OCI-LY1 (cell line): ENCODE measurements around the gene SSPN.

ENCODE experiments used
- H2AFZ ChIP-seq: fragments of 200-600 bp; sonication (generic), shearing (Covaris generic); 2 replicates; pipeline ENCODE4 v1.6.0; 2014; ENCODE audit warnings: antibody characterized with exemption, mild to moderate bottlenecking, low read length
- H3F3A ChIP-seq: fragments of 200-600 bp; sonication (generic), shearing (Covaris generic); 2 replicates; pipeline ENCODE4 v1.6.0; 2014; ENCODE audit warnings: mild to moderate bottlenecking, antibody characterized with exemption, low read length, moderate library complexity; ENCODE audit not compliant: insufficient read depth
- H3K27ac ChIP-seq: fragments of 200-600 bp; sonication (generic); 2 replicates; pipeline ENCODE4 v1.5.1; 2014; ENCODE audit warnings: low read length, mixed run types, mild to moderate bottlenecking, low read depth; ENCODE audit not compliant: poor library complexity, severe bottlenecking
- H3K27me3 ChIP-seq: fragments of 200-600 bp; sonication (generic); 2 replicates; pipeline ENCODE4 v1.6.0; 2014; ENCODE audit warnings: antibody characterized with exemption, mild to moderate bottlenecking, low read length, moderate library complexity; ENCODE audit not compliant: insufficient read depth
- H3K36me3 ChIP-seq: fragments of 200-600 bp; sonication (generic); 2 replicates; pipeline ENCODE4 v1.6.1; 2014; ENCODE audit warnings: mild to moderate bottlenecking, antibody characterized with exemption, low read length, moderate library complexity, mixed read lengths; ENCODE audit not compliant: insufficient read depth
- H3K4me1 ChIP-seq: fragments of 200-600 bp; sonication (generic); 2 replicates; pipeline ENCODE4 v1.5.1; 2014; ENCODE audit warnings: mild to moderate bottlenecking, low read length, moderate library complexity; ENCODE audit not compliant: insufficient read depth, severe bottlenecking
- H3K4me2 ChIP-seq: fragments of 200-600 bp; sonication (generic), shearing (Covaris generic); 2 replicates; pipeline ENCODE4 v1.6.1; 2014; ENCODE audit warnings: low read length
- H3K4me3 ChIP-seq: fragments of 200-600 bp; sonication (generic); 2 replicates; pipeline ENCODE4 v1.5.1; 2014; ENCODE audit warnings: low read length, low read depth, mild to moderate bottlenecking, mixed read lengths; ENCODE audit not compliant: poor library complexity, severe bottlenecking
- H3K79me2 ChIP-seq: fragments of 200-600 bp; shearing (Covaris generic); 2 replicates; pipeline ENCODE4 v1.6.1; 2016; ENCODE audit warnings: mixed run types, low read length, mixed read lengths; ENCODE audit not compliant: insufficient read depth
- H3K9ac ChIP-seq: fragments of 200-600 bp; sonication (generic), shearing (Covaris generic); 2 replicates; pipeline ENCODE4 v1.6.1; 2014; ENCODE audit warnings: mild to moderate bottlenecking, low read length, mixed read lengths
- H3K9me2 ChIP-seq: fragments of 200-600 bp; sonication (generic), shearing (Covaris generic); 2 replicates; pipeline ENCODE4 v1.6.1; 2014; ENCODE audit warnings: low read depth, mild to moderate bottlenecking, low read length, mixed read lengths
- H3K9me3 ChIP-seq: fragments of 200-600 bp; shearing (Covaris generic); 2 replicates; pipeline ENCODE4 v1.6.1; 2014; ENCODE audit warnings: low read length, mixed read lengths
- H4K20me1 ChIP-seq: fragments of 200-600 bp; sonication (generic), shearing (Covaris generic); 2 replicates; pipeline ENCODE4 v1.6.0; 2016; ENCODE audit warnings: mild to moderate bottlenecking, low read length; ENCODE audit not compliant: insufficient read depth
- CTCF ChIP-seq: fragments of 200-600 bp; sonication (generic), shearing (Covaris generic); IDR thresholded peaks from 2 replicates; pipeline ENCODE4 v1.5.1; 2017; ENCODE audit warnings: mild to moderate bottlenecking, antibody characterized with exemption, low read length, moderate library complexity, mixed read lengths
- EZH2 ChIP-seq: fragments of 200-600 bp; sonication (generic), shearing (Covaris generic); IDR thresholded peaks from 2 replicates; pipeline ENCODE4 v1.8.0; 2017; ENCODE audit warnings: borderline replicate concordance, mixed run types, mild to moderate bottlenecking, antibody characterized with exemption, low read length, moderate library complexity, mixed read lengths

Gene SSPN

GRCh38 chr12:26278666-26279065 is 83.3 kb downstream of the SSPN start:
- Histone ChIP-seq H2AFZ (no peak overlapping the region), H3K4me1 (no peaks in the 10 kb centered on the region), H3F3A (no peaks in the 10 kb centered on the region), H3K27ac (no peak overlapping the region), H3K9me3 (no peaks in the 10 kb centered on the region), H3K27me3 (no peaks in the 10 kb centered on the region), H3K36me3 (no peaks in the 10 kb centered on the region), H3K9ac (no peak overlapping the region), H3K4me3 (no peak overlapping the region), H3K79me2 (no peaks in the 10 kb centered on the region), H4K20me1 (no peaks in the 10 kb centered on the region), H3K4me2 (no peak overlapping the region), H3K9me2 (no peaks in the 10 kb centered on the region)
- TF ChIP-seq EZH2 (no peak), CTCF (no peak)

- Histone ChIP-seq H3K27me3 (no peaks in the 10 kb centered on the region), H4K20me1 (no peaks in the 10 kb centered on the region), H3K9ac (no peak overlapping the region), H3K36me3 (no peaks in the 10 kb centered on the region), H3K79me2 (no peaks in the 10 kb centered on the region), H3K4me3 (no peak overlapping the region), H3K9me3 (no peaks in the 10 kb centered on the region), H3K27ac (no peak overlapping the region), H3F3A (no peaks in the 10 kb centered on the region), H3K4me2 (no peak overlapping the region), H3K9me2 (no peaks in the 10 kb centered on the region), H2AFZ (no peak overlapping the region), H3K4me1 (no peaks in the 10 kb centered on the region)
- TF ChIP-seq EZH2 = no peak
- TF ChIP-seq CTCF = no peak
Observed at GRCh38 chr12:26279091-26279490, 83.7 kb downstream of the SSPN start.

GRCh38 chr12:26279908-26280307 is 84.5 kb downstream of the SSPN start:
- H2AFZ ChIP-seq = no peak overlapping the region
- no peaks in the 10 kb centered on the region for H3K27me3 ChIP-seq
- no peak for TF ChIP-seq CTCF
- TF ChIP-seq EZH2 = no peak
- no peaks in the 10 kb centered on the region for H4K20me1 ChIP-seq
- no peak overlapping the region for H3K4me3 ChIP-seq
- no peaks in the 10 kb centered on the region for H3K9me3 ChIP-seq
- H3K79me2 ChIP-seq = no peaks in the 10 kb centered on the region
- no peaks in the 10 kb centered on the region for H3K9me2 ChIP-seq
- no peaks in the 10 kb centered on the region for H3K4me1 ChIP-seq
- no peak overlapping the region for H3K27ac ChIP-seq
- no peaks in the 10 kb centered on the region for H3F3A ChIP-seq
- H3K9ac ChIP-seq = no peak overlapping the region
- no peak overlapping the region for H3K4me2 ChIP-seq
- H3K36me3 ChIP-seq = no peaks in the 10 kb centered on the region
